Measurements from ENCODE around the gene ATXN10. TPM values are rescaled to one million over a fixed set of nuclear protein-coding genes. Genes with fewer than 3 reads are reported as not detected.

ATXN10 gene
- total and polyA plus RNA-seq, 2 of the 13 experiments (the other 11 are each of a cell fraction or from before 2014, with no cell fraction given), result 60.1 to 194 TPM

GRCh38 chr22:45742866-45743450, 71.3 kb downstream of the ATXN10 start (continued):
- TF ChIP-seq REXO4 (CRISPR knock-in tag; IDR thresholded peaks at IDR 0.05; ENCODE audit: borderline replicate concordance) (no peak), SMC3 (IDR thresholded peaks at IDR 0.05; ENCODE audit: low read length) (peak; percentile 67; the same call in 1 of the 2 replicates), MXD3 (CRISPR knock-in tag; IDR thresholded peaks at IDR 0.05) (no peak), MAX (IDR thresholded peaks at IDR 0.05) (peak; percentile 54; the same call in 1 of the 2 replicates), ZBTB21 (CRISPR knock-in tag; IDR thresholded peaks at IDR 0.05) (0 out of 2 replicates have a peak, but pooled peaks have one; percentile 66), ZNF558 (CRISPR knock-in tag; IDR thresholded peaks at IDR 0.05; ENCODE audit: borderline replicate concordance) (no peak; the same call in 1 of the 2 replicates), HOXA3 (CRISPR knock-in tag; IDR thresholded peaks at IDR 0.05) (peak; percentile 97), MAF1 (CRISPR knock-in tag; IDR thresholded peaks at IDR 0.05; ENCODE audit: borderline replicate concordance) (no peak), CENPT (CRISPR knock-in tag; IDR thresholded peaks at IDR 0.05; ENCODE audit: low read depth) (no peak), NFAT5 (CRISPR knock-in tag; IDR thresholded peaks at IDR 0.05) (no peak), ETV5 (CRISPR knock-in tag; IDR thresholded peaks at IDR 0.05; ENCODE audit: borderline replicate concordance) (peak; percentile 100), ZXDC (CRISPR knock-in tag; IDR thresholded peaks at IDR 0.05) (no peak), JARID2 (CRISPR knock-in tag; IDR thresholded peaks at IDR 0.05; ENCODE audit: insufficient replicate concordance) (no peak), ZBTB33 (CRISPR knock-in tag; IDR thresholded peaks at IDR 0.05) (peak; percentile 76), ZNF431 (CRISPR knock-in tag; IDR thresholded peaks at IDR 0.05; ENCODE audit: borderline replicate concordance, low read depth) (peak; percentile 80; the same call in 1 of the 2 replicates), HNF4A (CRISPR knock-in tag; IDR thresholded peaks at IDR 0.05) (peak; percentile 99), IRF1 (CRISPR knock-in tag; IDR thresholded peaks at IDR 0.05; ENCODE audit: low read depth) (no peak), SNAPC2 (CRISPR knock-in tag; IDR thresholded peaks at IDR 0.05) (peak; percentile 44; the same call in 1 of the 2 replicates)

Data from HepG2 (cell line).